Fibroblast of the aortic adventitia (primary cell): Measurements from ENCODE around the gene AGBL4. TPM values are rescaled to one million over a fixed set of nuclear protein-coding genes. Genes with fewer than 3 reads are reported as not detected.

ENCODE experiments used
- DNase-seq: peaks from one replicate; pipeline ENCODE4 v3.0.0-alpha.2; 2010; ENCODE audit warnings: low read depth
- H3K4me3 ChIP-seq: 2 replicates; pipeline ENCODE4 v1.5.1; 2011; ENCODE audit warnings: low read depth, mild to moderate bottlenecking, control low read depth, low read length, moderate library complexity
- total RNA-seq: library from RNA; depleted of rRNA; stranded (reverse); fragments of >200 nt; gene quantifications from 2 replicates; pipeline ENCODE4 v1.2.3, GENCODE V29; 2012; ENCODE audit warnings: low replicate concordance
- TF ChIP-seq, protein P1 (sequence below): IDR thresholded peaks from 2 replicates; pipeline ENCODE4 v1.5.1; 2011; ENCODE audit warnings: mild to moderate bottlenecking, low read length, control low read depth, inconsistent platforms; ENCODE audit not compliant: insufficient read depth

The AGBL4 gene
- total RNA-seq, 1 donor: not detected

DNA sequence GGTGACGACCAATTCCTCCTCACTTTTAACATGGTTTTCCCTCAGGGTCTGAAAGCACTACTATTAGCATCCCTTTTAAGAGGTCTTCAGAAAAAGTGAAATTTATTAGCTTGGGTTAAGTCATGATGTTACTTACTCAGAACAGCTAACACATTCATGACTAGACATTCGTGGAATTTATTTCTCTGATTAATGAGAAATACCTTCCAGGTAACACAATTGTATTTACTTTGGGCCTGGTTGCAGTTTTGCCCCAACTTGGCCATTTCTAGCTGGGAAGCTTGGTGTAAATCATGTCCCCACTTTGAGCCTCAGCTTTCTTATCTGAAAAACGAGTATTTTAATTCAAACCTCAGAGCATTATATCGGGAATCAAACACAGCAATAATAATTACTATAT is 1432.6 kb downstream of the AGBL4 start:
- no peak for DNase-seq
- no peak overlapping the region for H3K4me3 ChIP-seq
- TF ChIP-seq, protein P1, sequence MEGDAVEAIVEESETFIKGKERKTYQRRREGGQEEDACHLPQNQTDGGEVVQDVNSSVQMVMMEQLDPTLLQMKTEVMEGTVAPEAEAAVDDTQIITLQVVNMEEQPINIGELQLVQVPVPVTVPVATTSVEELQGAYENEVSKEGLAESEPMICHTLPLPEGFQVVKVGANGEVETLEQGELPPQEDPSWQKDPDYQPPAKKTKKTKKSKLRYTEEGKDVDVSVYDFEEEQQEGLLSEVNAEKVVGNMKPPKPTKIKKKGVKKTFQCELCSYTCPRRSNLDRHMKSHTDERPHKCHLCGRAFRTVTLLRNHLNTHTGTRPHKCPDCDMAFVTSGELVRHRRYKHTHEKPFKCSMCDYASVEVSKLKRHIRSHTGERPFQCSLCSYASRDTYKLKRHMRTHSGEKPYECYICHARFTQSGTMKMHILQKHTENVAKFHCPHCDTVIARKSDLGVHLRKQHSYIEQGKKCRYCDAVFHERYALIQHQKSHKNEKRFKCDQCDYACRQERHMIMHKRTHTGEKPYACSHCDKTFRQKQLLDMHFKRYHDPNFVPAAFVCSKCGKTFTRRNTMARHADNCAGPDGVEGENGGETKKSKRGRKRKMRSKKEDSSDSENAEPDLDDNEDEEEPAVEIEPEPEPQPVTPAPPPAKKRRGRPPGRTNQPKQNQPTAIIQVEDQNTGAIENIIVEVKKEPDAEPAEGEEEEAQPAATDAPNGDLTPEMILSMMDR: no peak

DNA sequence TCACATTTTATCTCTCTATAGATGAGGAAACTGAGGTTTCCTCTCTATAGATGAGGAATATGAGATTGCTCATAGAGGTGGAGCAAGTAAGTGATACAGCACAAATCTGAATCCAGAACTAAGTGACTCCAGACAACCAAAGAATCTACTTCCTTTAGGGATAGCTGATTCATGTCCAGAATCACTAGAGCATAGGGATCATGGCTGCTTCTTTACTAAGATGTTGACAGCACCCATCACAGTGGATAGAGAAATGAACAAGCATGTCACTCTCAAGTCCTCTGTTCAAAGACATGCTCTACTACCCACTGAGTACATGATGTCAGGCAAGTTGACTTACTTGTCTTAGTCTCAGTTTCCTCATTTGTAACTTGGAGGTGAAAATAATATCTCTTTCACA is 1435.7 kb downstream of the AGBL4 start:
- TF ChIP-seq, protein P1: no peak

GRCh38 chr1:48582408-48582807 is 1441.3 kb downstream of the AGBL4 start:
- TF ChIP-seq, protein P1: no peak
- no peak overlapping the region for H3K4me3 ChIP-seq
- DNase-seq: no peak

More for the DNA sequence above, 1435.7 kb downstream of the AGBL4 start:
- no peak overlapping the region for H3K4me3 ChIP-seq
- DNase-seq: no peak

GRCh38 chr1:48581270-48581669 is 1442.5 kb downstream of the AGBL4 start:
- DNase-seq: peak; percentile 8
- no peak overlapping the region for H3K4me3 ChIP-seq
- TF ChIP-seq, protein P1: no peak

- no peak overlapping the region for H3K4me3 ChIP-seq
- TF ChIP-seq, protein P1: no peak
- no peak for DNase-seq
Observed at GRCh38 chr1:48576565-48576964, 1447.2 kb downstream of the AGBL4 start.

DNA sequence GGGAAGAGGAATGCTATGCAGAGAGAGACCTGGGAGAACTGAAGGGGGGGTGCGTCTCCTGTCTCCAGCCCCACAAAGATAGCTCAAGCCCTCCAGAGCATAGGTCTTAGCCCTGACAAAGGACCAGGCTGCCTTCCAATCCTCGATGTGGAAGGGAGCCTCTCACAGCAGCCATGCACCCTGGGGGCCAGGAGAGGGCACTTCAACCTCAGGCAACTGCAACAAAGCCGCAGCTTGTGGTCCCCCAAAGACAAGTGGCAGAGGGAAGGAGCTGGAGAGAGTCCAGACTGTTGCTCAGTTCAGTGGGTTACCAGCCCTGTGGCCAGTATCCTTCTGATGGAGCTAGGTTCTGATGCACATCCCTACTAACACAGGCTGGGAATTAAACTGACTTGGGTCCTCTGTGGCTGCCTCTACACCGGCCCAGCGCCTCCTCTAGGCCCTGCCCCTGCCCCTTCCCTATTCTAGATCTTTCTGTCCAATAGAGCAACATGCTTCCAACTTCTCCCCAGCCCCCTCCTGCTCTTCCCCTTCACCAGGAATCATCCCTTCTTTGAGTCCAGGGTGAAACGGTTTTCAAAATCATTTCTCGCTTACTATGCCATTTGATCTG is 1451.0 kb downstream of the AGBL4 start:
- TF ChIP-seq, protein P1: peak; percentile 55
- DNase-seq: peak; percentile 34

GRCh38 chr1:48572134-48572533 is 1451.6 kb downstream of the AGBL4 start:
- no peak overlapping the region for H3K4me3 ChIP-seq
- TF ChIP-seq, protein P1: no peak
- DNase-seq: no peak

More for the DNA sequence above, 1451.0 kb downstream of the AGBL4 start:
- no peak overlapping the region for H3K4me3 ChIP-seq
